PC-3 (cell line): ENCODE measurements around the gene SEC14L2. TPM values are rescaled to one million over a fixed set of nuclear protein-coding genes. Genes with fewer than 3 reads are reported as not detected.

ENCODE experiments used
- ATAC-seq: fragments of 200-7000 bp; cut with Tn5 transposase; 2 replicates; pipeline ENCODE4 v1.9.1; 2020; ENCODE audit warnings: mild to moderate bottlenecking, moderate library complexity
- BruUV-seq: library from RNA; stranded (reverse); fragments of 400-500 nt; replicated peaks from 2 replicates; lab custom pipeline; 2021; lab: Mats Ljungman, UMichigan
- CTCF ChIA-PET: fragments of 300-600 bp; sonication (Branson Sonifier 250); formaldehyde crosslinking; loops from one replicate; lab custom pipeline; 2022; ENCODE audit warnings: antibody characterized with exemption; lab: Charles Lee
- POLR2A ChIA-PET: fragments of 300-600 bp; sonication (Branson Sonifier 250); formaldehyde crosslinking; loops from one replicate; lab custom pipeline; 2022; ENCODE audit warnings: antibody characterized with exemption; ENCODE audit not compliant: unreplicated experiment; lab: Charles Lee
- DNase-seq: peaks from one replicate; pipeline ENCODE4 v3.0.0-alpha.2; 2015
- H2AFZ ChIP-seq: fragments of 300-600 bp; sonication (generic); 2 replicates; pipeline ENCODE4 v1.6.0; 2016; ENCODE audit warnings: antibody characterized with exemption, low read length
- H3F3A ChIP-seq: fragments of 300-600 bp; sonication (generic); one replicate; pipeline ENCODE4 v1.6.0; 2017; ENCODE audit warnings: antibody characterized with exemption, low read length, control low read depth, mild to moderate bottlenecking; ENCODE audit not compliant: unreplicated experiment
- H3K27ac ChIP-seq: fragments of 300-600 bp; sonication (generic); 2 replicates; pipeline ENCODE4 v1.5.1; 2016; ENCODE audit warnings: mild to moderate bottlenecking, low read length
- H3K27me3 ChIP-seq: fragments of 300-600 bp; sonication (generic); 2 replicates; pipeline ENCODE4 v1.6.1; 2016; ENCODE audit warnings: low read length, mixed read lengths
- H3K36me3 ChIP-seq: fragments of 300-600 bp; sonication (generic); 2 replicates; pipeline ENCODE4 v1.6.1; 2016; ENCODE audit warnings: low read depth, mixed run types, low read length, mixed read lengths
- H3K4me1 ChIP-seq: fragments of 300-600 bp; sonication (generic); 2 replicates; pipeline ENCODE4 v1.5.1; 2016; ENCODE audit warnings: low read length; ENCODE audit not compliant: insufficient read depth
- H3K4me2 ChIP-seq: fragments of 300-600 bp; sonication (generic); 2 replicates; pipeline ENCODE4 v1.6.0; 2016; ENCODE audit warnings: low read length
- H3K4me3 ChIP-seq: fragments of 300-600 bp; sonication (generic); 2 replicates; pipeline ENCODE4 v1.5.1; 2016; ENCODE audit warnings: mild to moderate bottlenecking, low read length, mixed read lengths
- H3K79me2 ChIP-seq: fragments of 300-600 bp; sonication (generic); 2 replicates; pipeline ENCODE4 v1.6.1; 2017; ENCODE audit warnings: low read length, mixed read lengths
- H3K9ac ChIP-seq: fragments of 300-600 bp; sonication (generic); 2 replicates; pipeline ENCODE4 v1.6.0; 2016; ENCODE audit warnings: mild to moderate bottlenecking, low read length
- H3K9me2 ChIP-seq: fragments of 300-600 bp; sonication (generic); replicated peaks from 2 replicates; pipeline ENCODE4 v1.6.1; 2016; ENCODE audit warnings: mixed run types, low read length, mixed read lengths
- H3K9me3 ChIP-seq: fragments of 300-600 bp; sonication (generic); 2 replicates; pipeline ENCODE4 v1.6.1; 2016; ENCODE audit warnings: low read length, mixed read lengths
- H4K20me1 ChIP-seq: fragments of 300-600 bp; sonication (generic); 2 replicates; pipeline ENCODE4 v1.6.1; 2016; ENCODE audit warnings: low read length, mixed read lengths
- EZH2 ChIP-seq: fragments of 300-600 bp; sonication (generic); IDR thresholded peaks from one replicate; pipeline ENCODE4 v1.6.1; 2017; ENCODE audit warnings: antibody characterized with exemption, mild to moderate bottlenecking, low read length; ENCODE audit not compliant: unreplicated experiment
- EZH2phosphoT487 ChIP-seq: fragments of 300-600 bp; sonication (generic); IDR thresholded peaks from 2 replicates; pipeline ENCODE4 v1.6.1; 2018; ENCODE audit warnings: mild to moderate bottlenecking, antibody characterized with exemption, low read length, borderline replicate concordance
- intact Hi-C: fragments of 100-400 bp; cut with micrococcal nuclease; formaldehyde crosslinking; loops from 2 replicates; pipeline ENCODE4 v1.9.0; 2023
- total RNA-seq: library from RNA; depleted of rRNA; stranded (reverse); fragments of >200 nt; gene quantifications from 2 replicates; pipeline ENCODE4 v1.2.3, GENCODE V29; 2014
- TF ChIP-seq, protein P1 (sequence below): fragments of 300-600 bp; sonication (generic); conservative IDR thresholded peaks from 2 replicates; pipeline ENCODE4 v1.5.1; 2017; ENCODE audit warnings: antibody characterized with exemption, low read depth, mild to moderate bottlenecking, low read length

The SEC14L2 gene
- total RNA-seq, 1 experiment from 2014 or later, result 16.8 TPM

GRCh38 chr22:30434843-30435242 lies 38.0 kb downstream of the SEC14L2 start:
- intact Hi-C loops, result no loop called here
- Histone ChIP-seq H3K36me3 (no peaks in the 10 kb centered on the region), H3K9me3 (no peaks in the 10 kb centered on the region), H3K27me3 (no peaks in the 10 kb centered on the region), H3K4me2 (no peak overlapping the region), H3K9ac (no peak overlapping the region), H3K9me2 (no peaks in the 10 kb centered on the region), H3K4me3 (no peak overlapping the region), H3K79me2 (no peaks in the 10 kb centered on the region), H3K27ac (no peak overlapping the region), H3F3A (no peaks in the 10 kb centered on the region), H3K4me1 (no peaks in the 10 kb centered on the region), H2AFZ (no peak overlapping the region), H4K20me1 (no peaks in the 10 kb centered on the region)
- POLR2A ChIA-PET, result no interaction called here
- no peak for DNase-seq
- CTCF ChIA-PET, result no interaction called here
- no TSS peak for BruUV-seq
- TF ChIP-seq EZH2 (no peak), EZH2phosphoT487 (no peak)
- ATAC-seq, result no peak

DNA sequence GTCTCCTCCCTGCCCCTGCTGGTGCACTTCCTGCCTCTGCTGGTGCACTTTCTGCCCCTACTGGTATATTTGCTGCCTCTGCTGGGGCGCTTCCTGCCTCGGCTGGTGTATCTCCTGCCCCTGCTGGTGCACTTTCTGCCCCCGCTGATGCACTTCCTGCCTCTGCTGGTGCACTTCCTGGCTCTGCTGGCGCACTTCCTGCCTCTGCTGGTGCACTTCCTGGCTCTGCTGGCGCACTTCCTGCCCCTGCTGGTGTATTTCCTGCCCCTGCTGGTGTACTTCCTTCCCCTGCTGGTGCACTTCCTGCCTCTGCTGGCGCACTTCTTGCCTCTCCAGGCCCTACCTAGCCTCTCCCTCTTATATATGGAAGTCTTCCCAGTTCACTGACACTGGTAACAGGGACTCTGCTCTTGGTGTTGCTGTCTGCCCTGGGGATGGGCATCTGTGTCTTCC lies 38.9 kb downstream of the SEC14L2 start:
- Histone ChIP-seq H3K4me1 (no peaks in the 10 kb centered on the region), H3K9me3 (no peaks in the 10 kb centered on the region), H3K4me2 (no peak overlapping the region), H3F3A (no peaks in the 10 kb centered on the region), H3K79me2 (no peaks in the 10 kb centered on the region), H3K9ac (no peak overlapping the region), H3K27me3 (no peaks in the 10 kb centered on the region), H3K4me3 (no peak overlapping the region), H3K36me3 (no peaks in the 10 kb centered on the region), H3K9me2 (no peaks in the 10 kb centered on the region), H3K27ac (no peak overlapping the region), H4K20me1 (no peaks in the 10 kb centered on the region), H2AFZ (no peak overlapping the region)
- intact Hi-C loops, result no loop called here
- POLR2A ChIA-PET, result no interaction called here
- DNase-seq, result no peak
- ATAC-seq, result no peak
- CTCF ChIA-PET, result no interaction called here
- no TSS peak for BruUV-seq
- TF ChIP-seq, protein P1, sequence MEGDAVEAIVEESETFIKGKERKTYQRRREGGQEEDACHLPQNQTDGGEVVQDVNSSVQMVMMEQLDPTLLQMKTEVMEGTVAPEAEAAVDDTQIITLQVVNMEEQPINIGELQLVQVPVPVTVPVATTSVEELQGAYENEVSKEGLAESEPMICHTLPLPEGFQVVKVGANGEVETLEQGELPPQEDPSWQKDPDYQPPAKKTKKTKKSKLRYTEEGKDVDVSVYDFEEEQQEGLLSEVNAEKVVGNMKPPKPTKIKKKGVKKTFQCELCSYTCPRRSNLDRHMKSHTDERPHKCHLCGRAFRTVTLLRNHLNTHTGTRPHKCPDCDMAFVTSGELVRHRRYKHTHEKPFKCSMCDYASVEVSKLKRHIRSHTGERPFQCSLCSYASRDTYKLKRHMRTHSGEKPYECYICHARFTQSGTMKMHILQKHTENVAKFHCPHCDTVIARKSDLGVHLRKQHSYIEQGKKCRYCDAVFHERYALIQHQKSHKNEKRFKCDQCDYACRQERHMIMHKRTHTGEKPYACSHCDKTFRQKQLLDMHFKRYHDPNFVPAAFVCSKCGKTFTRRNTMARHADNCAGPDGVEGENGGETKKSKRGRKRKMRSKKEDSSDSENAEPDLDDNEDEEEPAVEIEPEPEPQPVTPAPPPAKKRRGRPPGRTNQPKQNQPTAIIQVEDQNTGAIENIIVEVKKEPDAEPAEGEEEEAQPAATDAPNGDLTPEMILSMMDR, result no peak
- TF ChIP-seq EZH2phosphoT487, result no peak

DNA sequence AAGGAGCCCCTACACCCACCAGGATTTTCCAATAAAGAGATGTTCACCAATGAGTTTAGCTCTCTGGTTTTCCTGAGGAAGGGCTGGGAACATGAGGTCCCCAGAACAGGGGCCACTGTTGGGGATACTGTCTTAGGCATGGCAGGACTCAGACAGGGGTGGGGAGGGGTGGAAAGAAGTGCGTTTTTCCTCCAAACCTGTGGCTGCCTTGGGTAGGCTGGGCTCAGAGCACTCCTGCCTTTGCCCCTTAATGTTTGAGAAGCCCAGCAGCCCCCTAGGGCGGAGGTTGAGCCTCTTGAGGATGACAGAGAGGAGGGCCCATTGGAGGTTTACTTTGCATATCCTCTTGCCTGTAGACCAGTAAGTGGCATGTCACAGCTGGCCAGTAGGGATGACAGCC lies 39.4 kb downstream of the SEC14L2 start:
- no peak overlapping the region for H3K4me3 ChIP-seq
- no peak for ATAC-seq
- intact Hi-C loops, result no loop called here
- no peaks in the 10 kb centered on the region for H4K20me1 ChIP-seq
- no peak overlapping the region for H2AFZ ChIP-seq
- no peak for TF ChIP-seq EZH2
- TF ChIP-seq, protein P1, result no peak
- TF ChIP-seq EZH2phosphoT487, result no peak
- no peak overlapping the region for H3K4me2 ChIP-seq
- POLR2A ChIA-PET, result no interaction called here
- H3K9me3 ChIP-seq, result no peaks in the 10 kb centered on the region
- no peaks in the 10 kb centered on the region for H3K79me2 ChIP-seq
- no peaks in the 10 kb centered on the region for H3K36me3 ChIP-seq
- no peaks in the 10 kb centered on the region for H3K9me2 ChIP-seq
- H3K27me3 ChIP-seq, result no peaks in the 10 kb centered on the region
- DNase-seq, result no peak
- no TSS peak for BruUV-seq
- H3K27ac ChIP-seq, result no peak overlapping the region
- no peaks in the 10 kb centered on the region for H3F3A ChIP-seq
- CTCF ChIA-PET, result no interaction called here
- no peaks in the 10 kb centered on the region for H3K4me1 ChIP-seq
- no peak overlapping the region for H3K9ac ChIP-seq
